HG03095 (cell line): Measurements from ENCODE around the gene ZNF148.

Experiments used
- ATAC-seq: cut with Tn5 transposase; IDR thresholded peaks from one replicate; pipeline ENCODE4 v1.9.1; 2021; ENCODE audit warnings: moderate library complexity; ENCODE audit not compliant: unreplicated experiment

The ZNF148 gene

DNA sequence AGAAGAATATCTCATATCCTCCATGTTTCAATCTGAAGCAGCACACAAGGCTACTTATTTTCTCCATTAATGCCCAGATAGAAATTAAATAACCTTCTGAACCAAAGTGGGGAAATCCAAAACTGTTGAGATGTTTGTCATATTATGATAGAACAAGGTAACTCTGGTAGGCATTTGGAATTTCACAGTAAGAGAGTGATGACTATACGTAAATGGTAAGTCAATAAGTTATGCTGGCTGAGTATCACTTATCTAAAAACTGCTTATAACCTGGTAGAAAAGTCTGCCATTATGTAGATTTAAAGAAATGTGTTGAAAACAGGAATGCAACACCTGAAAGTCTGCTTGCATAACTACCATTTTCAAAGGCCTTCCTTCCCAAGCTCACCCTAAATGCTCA is 145.4 kb downstream of the ZNF148 start:
- ATAC-seq: no peak

DNA sequence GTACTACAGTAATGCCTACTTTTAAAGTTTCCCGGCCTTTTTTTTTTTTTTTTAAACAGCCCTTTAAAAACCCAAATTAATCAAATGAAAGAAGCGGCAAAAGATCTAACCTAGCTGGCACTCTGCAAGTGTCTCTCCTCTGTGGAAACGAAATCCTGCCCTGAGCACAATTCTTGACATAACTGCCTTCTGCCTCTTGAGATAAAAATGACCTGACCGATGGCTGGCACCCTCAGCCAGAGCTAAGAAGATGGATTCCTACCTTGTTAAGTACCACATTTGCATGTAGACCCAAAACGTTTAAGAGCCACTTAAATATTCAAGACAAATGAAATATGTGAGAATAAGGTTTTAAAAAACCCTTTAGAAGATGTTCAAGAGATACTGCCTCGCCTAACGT is 146.0 kb downstream of the ZNF148 start:
- ATAC-seq: no peak

DNA sequence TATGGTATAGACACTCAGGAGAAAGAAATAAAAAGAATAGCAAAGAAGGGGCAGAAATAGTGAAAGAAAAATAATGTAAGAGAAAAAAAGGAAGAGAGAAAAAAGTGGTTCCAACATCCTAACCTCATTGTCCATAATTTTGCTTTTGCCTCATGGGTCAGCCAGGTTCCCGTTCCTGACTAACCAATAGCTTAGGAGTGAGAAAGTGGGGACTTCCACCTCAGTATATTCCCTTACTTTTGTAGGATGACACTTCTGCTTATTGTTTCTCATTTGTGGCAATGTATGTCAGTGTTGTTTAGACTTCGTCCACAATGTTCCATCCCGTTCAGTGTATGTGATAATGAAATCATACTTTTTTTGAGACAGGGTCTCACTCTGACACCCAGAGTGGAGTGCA is 153.3 kb downstream of the ZNF148 start:
- no peak for ATAC-seq

DNA sequence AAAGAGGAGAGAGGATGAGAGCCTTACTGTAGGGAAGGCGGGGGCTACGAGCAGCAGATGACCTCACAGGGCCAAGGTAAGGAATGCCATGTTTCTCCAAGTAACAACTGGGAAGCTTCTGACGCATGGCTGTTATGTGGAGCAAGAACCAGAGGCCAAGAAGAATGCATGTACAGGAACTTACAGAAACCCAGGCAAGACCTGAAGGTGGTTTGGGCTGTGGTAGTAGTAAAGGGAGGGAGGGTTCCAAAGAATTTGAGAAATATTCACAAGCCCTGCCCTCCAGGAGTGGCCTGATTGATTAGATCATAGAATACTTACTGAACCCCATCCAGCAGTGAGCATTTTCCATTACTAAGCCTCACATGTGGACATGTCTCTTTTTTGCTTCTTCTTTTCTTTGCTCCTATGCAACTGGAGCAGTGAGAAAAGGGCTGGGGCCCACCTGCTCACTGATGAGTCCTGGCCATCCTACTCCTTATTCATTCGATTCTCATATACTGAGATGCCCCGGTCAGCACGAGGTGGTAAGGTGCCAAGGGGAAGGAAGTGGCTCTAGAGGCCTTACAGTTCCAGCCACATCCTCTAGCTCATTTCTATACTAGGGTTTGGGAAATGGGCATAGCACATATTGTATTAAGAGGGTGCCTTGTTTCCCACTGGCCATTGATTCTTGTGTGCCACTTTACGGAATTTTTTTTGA is 154.2 kb downstream of the ZNF148 start:
- ATAC-seq: no peak

DNA sequence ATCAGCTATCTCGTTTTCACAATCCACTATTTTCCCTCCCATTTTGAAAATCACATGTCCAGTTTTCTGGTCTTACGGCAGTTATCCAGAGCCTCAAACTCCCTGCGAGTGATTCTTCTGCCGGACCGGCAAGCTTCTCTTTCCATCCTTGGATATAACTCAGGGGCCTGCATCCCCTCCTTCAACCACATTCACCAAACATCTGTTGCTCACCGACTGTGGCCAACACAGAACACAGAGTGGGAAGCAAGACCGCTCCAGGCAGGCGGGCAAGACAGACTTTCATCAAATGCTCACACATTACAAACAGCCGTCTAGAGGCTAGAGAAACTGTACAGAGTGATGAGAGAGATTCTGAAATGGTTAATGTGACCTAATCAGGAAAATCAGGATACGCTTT is 154.9 kb downstream of the ZNF148 start:
- no peak for ATAC-seq

DNA sequence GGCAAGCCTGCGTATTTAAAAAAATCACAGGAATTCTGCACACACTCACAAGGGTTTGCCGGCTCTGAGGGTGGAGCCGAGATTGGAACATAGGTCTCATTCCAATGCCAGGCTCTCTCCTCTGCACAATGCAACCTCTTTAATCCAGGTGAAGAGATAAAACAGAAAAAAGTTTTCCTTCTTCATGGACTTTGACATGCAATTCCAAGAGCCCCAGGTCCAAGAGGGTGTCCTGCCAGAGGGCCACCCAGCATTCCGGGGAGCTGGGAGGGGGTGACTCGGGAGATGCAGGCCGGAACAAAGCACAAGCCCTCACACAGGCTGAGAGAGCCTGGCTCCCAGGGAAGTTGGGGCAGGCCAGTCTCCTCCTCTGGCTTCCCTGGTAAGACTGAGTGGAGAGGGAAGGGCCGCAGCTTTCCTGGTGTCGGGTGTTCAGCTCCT is 155.8 kb downstream of the ZNF148 start:
- ATAC-seq: no peak

DNA sequence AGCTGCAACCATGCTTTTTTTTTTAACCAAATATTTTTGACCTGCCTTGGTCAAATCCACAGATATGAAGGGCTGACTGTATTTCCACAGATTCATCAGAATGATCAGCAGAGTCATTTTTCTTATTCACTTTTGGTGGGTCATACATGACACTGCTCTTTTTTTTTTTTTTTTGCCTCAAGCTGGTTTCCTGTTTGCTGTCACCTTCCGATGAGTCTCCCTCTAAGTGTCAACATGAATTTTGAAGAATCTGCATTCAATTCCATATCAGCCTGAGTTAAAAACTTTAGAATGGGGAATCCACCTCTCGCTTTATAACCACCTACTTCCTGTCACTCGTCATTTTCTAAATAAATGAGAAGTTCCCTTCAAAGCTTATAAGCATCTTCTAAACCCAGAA is 160.4 kb downstream of the ZNF148 start:
- no peak for ATAC-seq

DNA sequence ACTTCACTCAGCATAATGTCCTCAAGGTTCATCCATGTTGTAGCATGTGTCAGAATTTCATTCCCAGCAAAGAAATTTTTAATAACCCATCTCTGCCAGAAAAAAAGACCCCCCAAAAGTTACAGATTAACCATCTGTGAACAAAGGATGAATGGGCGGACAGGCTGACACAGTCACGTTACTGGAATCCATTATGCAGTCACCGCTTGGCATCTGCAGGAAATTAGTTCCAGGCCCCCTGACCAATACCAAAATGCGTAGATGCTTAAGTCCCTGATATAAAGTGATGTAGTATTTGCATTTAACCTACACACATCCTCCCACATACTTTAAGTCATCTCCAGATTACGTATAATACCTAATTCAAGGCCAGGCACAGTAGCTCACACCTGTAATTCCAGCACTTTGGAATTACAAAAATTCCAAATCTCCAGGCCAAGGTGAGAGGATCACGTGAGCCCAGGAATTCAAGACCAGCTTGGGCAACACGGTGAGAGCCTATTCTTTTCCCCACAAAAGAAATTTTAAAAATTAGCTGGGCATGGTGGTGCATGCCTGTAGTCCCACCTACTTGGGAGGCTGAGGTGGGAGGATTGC is 161.1 kb downstream of the ZNF148 start:
- ATAC-seq: no peak

DNA sequence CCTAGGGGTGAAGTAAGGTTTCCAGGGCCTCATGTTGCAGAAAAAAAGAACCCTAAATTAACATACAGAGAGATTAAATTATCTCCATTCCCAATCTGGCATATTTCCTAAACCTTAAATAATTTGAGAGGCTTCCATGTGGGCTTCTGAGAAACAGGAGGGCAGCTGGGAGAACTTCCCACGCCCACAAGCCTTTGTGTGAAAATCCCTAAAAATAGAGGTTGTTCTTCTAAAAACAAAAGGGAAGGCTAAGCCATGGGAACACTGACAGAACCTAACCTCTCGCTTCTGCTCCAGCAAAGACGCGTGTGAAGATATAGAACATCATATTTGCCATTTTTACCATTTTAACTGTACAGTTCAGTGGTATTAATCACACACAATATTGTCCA is 161.8 kb downstream of the ZNF148 start:
- ATAC-seq: no peak

DNA sequence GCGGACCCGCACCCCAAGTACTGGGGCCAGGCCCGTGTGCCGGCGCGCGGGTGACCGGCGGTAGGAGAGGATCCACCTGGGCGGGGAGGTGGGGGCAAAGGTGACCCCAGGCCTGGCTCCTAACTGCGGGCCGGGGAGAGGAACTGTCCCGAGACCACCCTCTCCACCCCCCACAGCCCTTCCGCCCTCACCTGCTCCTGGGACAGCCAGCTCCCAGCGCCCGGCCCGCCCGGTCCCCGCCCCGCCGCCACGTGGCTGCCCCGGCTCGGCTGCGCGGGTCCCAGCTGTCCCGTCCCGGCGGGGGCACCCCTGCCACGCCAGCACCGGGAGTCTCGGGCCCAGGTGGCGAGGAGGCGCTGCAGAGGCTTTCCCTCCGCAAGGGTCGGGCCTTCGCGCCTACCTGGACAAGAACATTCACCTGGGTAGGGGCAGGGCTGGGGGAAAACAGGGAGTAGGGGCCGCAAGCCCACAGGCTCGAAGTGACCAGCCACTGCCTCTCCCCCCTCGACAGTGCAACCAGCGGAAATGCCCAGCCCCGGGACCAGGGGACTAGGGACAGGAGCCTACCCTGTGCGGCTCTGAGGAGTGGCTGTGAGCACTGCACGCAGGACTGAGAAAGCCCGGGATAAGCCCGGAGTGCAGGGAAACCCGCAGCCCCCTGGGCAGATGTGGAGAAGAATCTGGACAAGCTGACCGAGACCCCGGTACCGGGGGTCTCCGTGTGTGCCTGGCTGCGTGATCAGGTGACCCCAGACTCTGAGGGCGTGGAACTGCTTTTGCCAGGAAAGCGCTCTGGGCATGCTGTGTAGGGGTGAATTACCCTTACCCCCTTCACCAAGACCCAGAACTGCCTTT is 162.4 kb downstream of the ZNF148 start, which contains the start of gene SLC12A8:
SLC12A8 (minus strand) TSS at position 240 of the 855 bp plus-strand sequence. CDS start 1,399 bp downstream, outside the sequence.
- no peak for ATAC-seq

DNA sequence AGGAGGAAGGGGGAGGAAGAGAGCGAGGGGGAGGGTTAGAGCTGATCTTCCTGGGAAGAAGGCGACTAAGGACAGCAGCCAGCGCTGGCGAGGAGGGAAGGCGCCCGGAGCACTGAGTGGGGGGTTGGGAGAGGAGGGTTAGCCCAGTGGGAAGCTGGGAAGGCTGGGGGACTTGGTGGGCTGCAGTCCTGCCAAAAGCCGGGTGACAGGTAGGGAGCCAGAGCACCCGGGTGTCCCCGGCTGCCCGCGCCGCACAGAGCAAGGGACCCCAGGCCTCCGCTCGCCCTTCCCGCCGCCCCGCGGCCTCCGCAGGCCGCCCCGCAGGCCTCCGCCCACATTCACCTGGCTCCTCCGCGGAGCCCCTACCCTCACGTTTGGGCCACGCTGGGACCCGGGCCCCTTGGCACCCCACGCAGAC is 163.0 kb downstream of the ZNF148 start:
- ATAC-seq: no peak

DNA sequence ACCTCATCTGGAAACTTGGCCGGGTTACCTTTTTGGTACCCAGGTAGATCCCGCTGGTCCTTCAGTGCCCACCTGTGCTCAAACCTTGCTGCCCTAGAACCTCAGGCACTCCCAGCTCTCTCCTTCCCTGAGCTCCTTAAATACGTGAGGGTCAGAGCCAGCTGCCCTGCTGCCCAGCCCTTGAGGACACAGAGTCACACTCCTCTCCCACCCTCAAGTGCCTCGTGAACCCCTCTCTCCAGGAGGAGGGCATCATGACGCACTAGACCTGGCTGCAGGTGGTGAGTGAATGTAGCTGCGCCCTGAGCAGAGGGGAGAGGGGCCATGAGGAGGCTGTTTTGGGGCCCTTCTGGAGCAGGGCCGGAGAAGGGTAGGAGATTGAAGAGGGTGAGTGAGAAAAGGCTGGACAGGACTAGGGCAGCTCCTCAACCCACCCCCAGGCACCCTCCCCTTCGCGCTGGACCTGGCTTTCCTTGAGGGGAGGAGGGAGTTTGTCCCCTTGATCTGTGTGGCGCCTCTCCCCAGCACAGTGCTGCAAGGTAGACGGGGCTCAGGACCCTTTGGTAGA is 163.5 kb downstream of the ZNF148 start:
- no peak for ATAC-seq

DNA sequence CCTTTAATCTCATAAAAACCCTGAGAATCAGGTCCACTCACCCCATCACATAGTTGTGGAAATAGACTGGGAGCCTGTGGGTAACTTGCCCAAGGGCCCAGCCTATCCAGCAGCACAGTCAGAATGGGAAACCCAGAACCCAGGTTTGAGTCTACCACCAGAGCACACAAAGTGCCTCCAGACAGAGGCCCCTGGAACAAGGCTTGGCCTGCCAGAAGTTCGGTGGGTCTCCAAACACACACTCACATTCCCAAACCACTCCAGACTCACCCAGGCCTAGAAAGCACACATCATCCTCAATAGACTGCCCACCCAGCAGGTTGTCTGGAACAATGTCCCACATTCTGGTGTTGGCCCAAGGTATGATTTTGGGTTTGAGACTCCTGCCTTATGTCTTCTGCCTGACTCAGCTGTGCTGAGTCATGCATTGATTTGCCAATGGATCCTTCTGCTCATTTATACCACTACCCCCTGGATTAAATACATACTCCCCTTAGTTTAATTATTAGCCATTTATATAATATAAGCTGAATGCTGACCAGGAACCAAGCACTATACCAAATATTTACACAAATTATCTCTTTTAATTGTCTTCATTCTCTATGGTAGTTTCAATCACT is 167.1 kb downstream of the ZNF148 start:
- ATAC-seq: no peak

DNA sequence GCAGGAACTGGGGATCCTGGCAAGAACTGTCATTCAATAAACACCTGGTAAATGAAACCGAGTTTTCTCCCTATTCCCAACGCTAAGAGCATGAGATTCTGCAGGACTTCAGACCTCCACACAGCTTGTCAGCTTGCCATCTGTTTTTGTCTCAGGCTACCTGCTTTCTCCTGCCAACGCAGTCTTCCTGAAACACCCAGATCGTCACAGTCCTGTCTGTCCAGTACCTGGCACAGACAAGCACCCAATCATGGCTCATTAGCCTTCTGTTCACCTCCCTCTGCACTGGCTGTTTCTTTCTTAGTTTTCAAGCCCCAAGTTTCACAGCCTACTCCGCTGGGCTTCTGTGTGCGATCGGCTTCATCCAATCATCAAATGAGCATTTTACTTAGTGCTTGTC is 167.6 kb downstream of the ZNF148 start:
- ATAC-seq: no peak

DNA sequence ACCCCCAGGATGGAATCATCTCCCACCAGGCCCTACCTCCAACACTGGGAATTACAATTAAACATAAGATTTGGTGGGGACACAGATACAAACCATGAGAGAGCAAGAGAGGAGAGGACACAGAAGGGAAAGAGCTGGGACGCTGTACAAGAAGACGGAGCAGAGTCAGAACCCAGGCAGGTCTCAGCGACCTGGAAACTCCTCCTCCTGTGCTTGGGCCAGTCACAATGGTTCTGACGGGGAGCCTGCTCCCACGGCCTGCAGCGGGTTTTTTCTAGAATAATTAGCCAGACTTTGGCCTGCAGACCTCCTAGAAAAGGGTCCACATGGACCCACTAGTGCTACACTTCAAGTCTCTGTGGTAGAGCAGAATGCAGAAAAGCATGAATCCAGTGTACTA is 168.2 kb downstream of the ZNF148 start:
- ATAC-seq: no peak

DNA sequence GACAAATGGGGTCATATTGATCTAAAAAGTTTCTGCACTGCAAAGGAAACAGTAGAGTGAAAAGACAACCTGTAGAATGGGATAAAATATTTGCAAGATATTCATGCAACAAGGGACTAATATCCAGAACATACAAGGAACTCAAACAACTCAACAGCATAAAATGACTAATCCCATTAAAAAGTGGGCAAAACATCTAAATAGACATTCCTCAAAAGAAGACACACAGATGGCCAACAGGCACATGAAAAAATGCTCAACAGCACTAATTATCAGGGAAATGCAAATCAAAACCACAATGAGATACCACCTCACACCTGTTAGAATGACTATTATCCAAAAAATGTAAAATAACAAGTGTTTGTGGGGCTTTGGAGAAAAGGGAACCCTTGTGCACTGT is 171.4 kb downstream of the ZNF148 start:
- no peak for ATAC-seq

DNA sequence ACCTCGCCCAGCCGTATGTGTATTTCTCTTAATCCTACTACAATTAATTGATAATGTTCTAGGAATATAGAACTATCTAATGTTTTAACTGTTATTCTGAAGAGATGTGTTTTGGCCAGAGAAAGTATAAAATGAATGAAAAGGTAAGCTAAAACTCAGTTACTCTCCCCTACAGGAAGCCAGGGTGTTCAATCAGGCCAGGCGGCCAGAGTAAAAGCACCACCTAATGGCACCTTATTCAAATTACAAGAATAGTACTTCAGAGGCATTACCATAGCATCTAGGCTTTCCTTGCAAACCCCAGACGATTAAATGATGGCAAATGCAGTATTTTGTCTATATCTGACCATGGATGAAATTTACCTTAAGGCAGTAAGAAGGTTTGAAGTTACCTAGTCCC is 172.9 kb downstream of the ZNF148 start:
- ATAC-seq: no peak

DNA sequence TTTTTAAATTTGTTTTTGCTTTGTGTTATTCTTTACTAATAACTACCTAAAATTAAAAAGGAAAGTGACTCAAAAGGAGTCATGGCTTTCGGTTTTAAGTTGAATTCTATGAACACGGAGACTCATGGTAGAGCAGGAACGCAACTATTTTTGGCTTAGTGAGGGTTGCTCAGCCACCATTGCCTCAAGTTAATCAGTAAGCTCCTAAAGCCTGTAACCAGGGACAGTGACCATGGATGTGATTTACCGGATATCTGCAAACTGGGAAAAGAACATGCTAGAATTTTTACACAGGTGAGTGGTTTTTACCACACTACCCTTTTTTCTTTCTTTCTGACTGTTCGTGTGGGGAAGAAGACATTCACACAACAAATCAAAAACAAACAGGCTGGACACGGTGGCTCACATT is 174.4 kb downstream of the ZNF148 start:
- no peak for ATAC-seq

DNA sequence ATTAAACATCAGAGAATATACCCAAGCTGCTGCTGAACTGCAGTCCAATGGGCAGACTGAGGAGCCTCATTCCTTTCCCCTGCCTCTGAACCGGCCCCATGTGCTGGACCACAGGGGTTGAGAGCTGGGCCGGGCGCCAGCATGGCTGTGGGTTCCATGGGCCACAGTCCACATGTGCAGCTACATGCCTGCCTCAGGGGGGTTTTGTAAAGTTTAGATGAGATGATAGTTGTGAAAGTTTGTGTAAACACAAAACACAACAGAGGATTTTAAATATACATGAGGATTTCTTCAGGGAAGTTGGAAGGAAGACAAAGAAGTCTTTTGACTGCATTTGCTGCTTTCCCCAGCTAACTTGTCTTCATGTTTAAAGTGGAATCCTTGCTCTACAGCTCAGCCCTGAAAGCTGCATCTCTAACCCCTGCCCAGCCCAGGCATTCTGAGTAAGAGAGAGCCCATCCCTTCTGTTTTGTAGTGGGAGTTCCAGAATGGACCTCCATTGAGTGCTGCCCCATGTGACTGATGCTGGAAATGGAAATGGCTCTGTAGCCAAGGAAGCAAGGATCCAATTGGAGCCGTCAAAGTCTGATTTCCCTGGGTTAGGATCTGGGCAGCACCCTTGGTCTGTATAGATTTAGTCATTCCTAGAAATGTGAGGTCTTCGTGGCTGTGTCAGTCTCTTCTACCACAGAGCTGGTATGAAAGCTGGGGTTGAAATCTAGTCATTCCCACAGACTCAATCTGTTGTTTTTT is 180.1 kb downstream of the ZNF148 start:
- no peak for ATAC-seq

DNA sequence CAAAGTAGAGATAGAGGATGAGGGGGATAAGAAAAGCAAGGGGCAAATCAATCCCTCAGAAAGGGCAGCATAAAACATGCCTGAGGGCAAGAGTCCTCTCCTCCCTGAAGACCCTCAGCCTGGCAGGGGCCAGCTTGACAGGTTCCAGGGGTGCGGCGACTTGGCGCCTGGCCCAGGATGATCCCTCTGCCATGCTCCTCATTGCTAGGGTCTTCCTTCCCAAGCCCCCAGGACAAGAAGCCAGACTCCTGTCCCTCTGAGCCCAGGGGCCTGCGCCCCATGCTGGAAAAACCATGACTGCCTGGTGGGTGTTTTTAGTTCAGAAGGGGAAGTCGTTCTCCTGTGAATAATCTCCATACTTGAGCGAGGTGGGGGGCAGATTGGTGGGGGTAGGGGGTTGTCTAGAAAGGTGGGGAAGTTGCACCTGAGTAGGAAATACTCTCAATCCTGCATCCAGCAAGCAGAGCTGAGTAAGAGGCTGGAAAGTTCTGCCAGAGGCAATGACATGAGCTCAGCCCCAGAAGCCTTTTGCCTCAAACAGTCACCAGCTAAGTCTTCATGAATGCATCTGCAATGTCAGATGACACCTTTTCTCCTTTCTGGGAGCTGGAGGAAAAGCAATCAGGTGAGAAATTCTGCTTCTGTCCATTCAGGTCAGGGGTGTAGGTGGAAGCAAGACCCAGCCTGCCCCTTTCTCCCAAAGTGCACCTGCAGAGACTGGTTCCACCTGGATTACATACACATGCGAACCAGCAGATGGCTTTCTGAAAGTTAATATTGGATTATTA is 180.9 kb downstream of the ZNF148 start:
- no peak for ATAC-seq
